H9 (cell line): ENCODE results near the gene ITGB2. TPM values are rescaled to one million over a fixed set of nuclear protein-coding genes. Genes with fewer than 3 reads are reported as not detected.

ENCODE experiments used
- DNase-seq: peaks from one replicate; pipeline ENCODE4 v3.0.0-alpha.2; 2017
- H2AFZ ChIP-seq: one replicate; pipeline ENCODE4 v1.6.1; 2013; ENCODE audit warnings: mild to moderate bottlenecking, low read length, control low read depth, moderate library complexity
- H2AK5ac ChIP-seq: 2 replicates; pipeline ENCODE4 v1.6.1; 2013; ENCODE audit warnings: low read length, control low read depth, mixed read lengths; ENCODE audit not compliant: insufficient read length
- H2BK120ac ChIP-seq: one replicate; pipeline ENCODE4 v1.6.1; 2013; ENCODE audit warnings: low read depth, mild to moderate bottlenecking, low read length, control low read depth, inconsistent platforms; ENCODE audit not compliant: poor library complexity, severe bottlenecking
- H2BK12ac ChIP-seq: 2 replicates; pipeline ENCODE4 v1.6.1; 2013; ENCODE audit warnings: low read length, control low read depth, mixed read lengths, low read depth; ENCODE audit not compliant: insufficient read length
- H2BK15ac ChIP-seq: 2 replicates; pipeline ENCODE4 v1.6.1; 2013; ENCODE audit warnings: low read depth, low read length, control low read depth
- H2BK20ac ChIP-seq: one replicate; pipeline ENCODE4 v1.6.1; 2013; ENCODE audit warnings: low read depth, mild to moderate bottlenecking, low read length, control low read depth, inconsistent platforms; ENCODE audit not compliant: poor library complexity, severe bottlenecking
- H2BK5ac ChIP-seq: 2 replicates; pipeline ENCODE4 v1.6.1; 2013; ENCODE audit warnings: low read length, control low read depth, mixed read lengths; ENCODE audit not compliant: insufficient read length
- H3K14ac ChIP-seq: 2 replicates; pipeline ENCODE4 v1.6.1; 2013; ENCODE audit warnings: low read length, control low read depth; ENCODE audit not compliant: insufficient read depth
- H3K18ac ChIP-seq: 2 replicates; pipeline ENCODE4 v1.6.1; 2013; ENCODE audit warnings: low read depth, mild to moderate bottlenecking, mixed read lengths, low read length, control low read depth; ENCODE audit not compliant: insufficient read length
- H3K23ac ChIP-seq: 2 replicates; pipeline ENCODE4 v1.6.1; 2013; ENCODE audit warnings: low read length, control low read depth, mixed read lengths, low read depth; ENCODE audit not compliant: insufficient read length
- H3K23me2 ChIP-seq: 2 replicates; pipeline ENCODE4 v1.6.1; 2013; ENCODE audit warnings: low read depth, mild to moderate bottlenecking, mixed read lengths, low read length, control low read depth; ENCODE audit not compliant: insufficient read length, poor library complexity, severe bottlenecking
- H3K27ac ChIP-seq: 2 replicates; pipeline ENCODE4 v1.5.1; 2013; ENCODE audit warnings: low read length, control low read depth, mixed read lengths, low read depth; ENCODE audit not compliant: insufficient read length
- H3K27me3 ChIP-seq: 2 replicates; pipeline ENCODE4 v1.6.1; 2013; ENCODE audit warnings: low read length, control low read depth, inconsistent platforms; ENCODE audit not compliant: insufficient read depth
- H3K4ac ChIP-seq: 2 replicates; pipeline ENCODE4 v1.6.1; 2013; ENCODE audit warnings: low read depth, mild to moderate bottlenecking, control low read depth, inconsistent platforms, low read length, moderate library complexity
- H3K4me1 ChIP-seq: 2 replicates; pipeline ENCODE4 v1.6.1; 2013; ENCODE audit warnings: low read length, control low read depth, inconsistent platforms; ENCODE audit not compliant: insufficient read depth
- H3K4me2 ChIP-seq: 2 replicates; pipeline ENCODE4 v1.6.1; 2013; ENCODE audit warnings: low read length, control low read depth, mixed read lengths; ENCODE audit not compliant: insufficient read length, insufficient read depth
- H3K56ac ChIP-seq: 2 replicates; pipeline ENCODE4 v1.6.1; 2013; ENCODE audit warnings: low read depth, mild to moderate bottlenecking, mixed read lengths, low read length, control low read depth; ENCODE audit not compliant: insufficient read length
- H3K79me1 ChIP-seq: 2 replicates; pipeline ENCODE4 v1.6.1; 2013; ENCODE audit warnings: low read depth, mild to moderate bottlenecking, moderate library complexity, low read length, control low read depth, inconsistent platforms; ENCODE audit not compliant: insufficient read depth, poor library complexity, severe bottlenecking
- H3K79me2 ChIP-seq: 2 replicates; pipeline ENCODE4 v1.6.1; 2013; ENCODE audit warnings: low read length, control low read depth, inconsistent platforms; ENCODE audit not compliant: insufficient read depth
- H3K9ac ChIP-seq: 2 replicates; pipeline ENCODE4 v1.6.1; 2013; ENCODE audit warnings: low read length, control low read depth, mixed read lengths; ENCODE audit not compliant: insufficient read length; ENCODE audit errors: extremely low read depth
- H3K9me3 ChIP-seq: one replicate; pipeline ENCODE4 v1.6.1; 2013; ENCODE audit warnings: low read depth, low read length, inconsistent platforms; ENCODE audit not compliant: control insufficient read depth
- H3T11ph ChIP-seq: one replicate; pipeline ENCODE4 v1.6.1; 2013; ENCODE audit warnings: mild to moderate bottlenecking, low read length, control low read depth, inconsistent platforms
- H4K20me1 ChIP-seq: one replicate; pipeline ENCODE4 v1.6.1; 2013; ENCODE audit not compliant: control insufficient read depth, insufficient read length, insufficient read depth
- H4K5ac ChIP-seq: 2 replicates; pipeline ENCODE4 v1.6.1; 2013; ENCODE audit warnings: low read depth, mild to moderate bottlenecking, mixed read lengths, low read length, control low read depth; ENCODE audit not compliant: insufficient read length
- H4K8ac ChIP-seq: replicated peaks from 2 replicates; pipeline ENCODE4 v1.6.1; 2013; ENCODE audit warnings: low read length, control low read depth, mixed read lengths, low read depth; ENCODE audit not compliant: insufficient read length
- H4K91ac ChIP-seq: 2 replicates; pipeline ENCODE4 v1.6.1; 2013; ENCODE audit warnings: low read depth, mild to moderate bottlenecking, moderate library complexity, mixed read lengths, low read length, control low read depth; ENCODE audit not compliant: insufficient read length
- H3K27ac Mint-ChIP-seq, 3 experiments: 2 replicates in 2 of 3; 3 replicates in 1 of 3; pipeline ENCODE4 v1.8.0; 2020 to 2021; ENCODE audit warnings: mixed read lengths in 3 of 3, mild to moderate bottlenecking in 1 of 3, moderate library complexity in 1 of 3
- H3K27me3 Mint-ChIP-seq: 2 replicates; pipeline ENCODE4 v1.8.0; 2021; ENCODE audit warnings: low read depth, mild to moderate bottlenecking, moderate library complexity, mixed read lengths
- H3K36me3 Mint-ChIP-seq, 3 experiments: 2 replicates in 2 of 3; 3 replicates in 1 of 3; pipeline ENCODE4 v1.8.0; 2020 to 2021; ENCODE audit warnings: low read depth in 3 of 3, mixed read lengths in 3 of 3; ENCODE audit not compliant: insufficient read depth in 1 of 3
- H3K4me1 Mint-ChIP-seq, 2 experiments: 2 replicates each; pipeline ENCODE4 v1.8.0; 2020; ENCODE audit warnings: mixed read lengths in 2 of 2
- H3K4me3 Mint-ChIP-seq, 2 experiments: 2 replicates in 1 of 2; 3 replicates in 1 of 2; pipeline ENCODE4 v1.8.0; 2020 to 2021; ENCODE audit warnings: mild to moderate bottlenecking in 2 of 2, mixed read lengths in 2 of 2, moderate library complexity in 1 of 2
- H3K9me3 Mint-ChIP-seq, 2 experiments: 2 replicates in 1 of 2; 3 replicates in 1 of 2; pipeline ENCODE4 v1.8.0; 2020; ENCODE audit warnings: mild to moderate bottlenecking in 2 of 2, mixed read lengths in 2 of 2, moderate library complexity in 1 of 2
- CTCF ChIP-seq: fragments of 200-600 bp; sonication (generic); conservative IDR thresholded peaks from 3 replicates; pipeline ENCODE4 v1.8.0; 2021; ENCODE audit warnings: antibody characterized with exemption, mild to moderate bottlenecking
- WGBS: extraction: QIAGEN DNeasy Blood & Tissue Kit; methylation state at CpG from one replicate; pipeline ENCODE4 v1.1.7; 2013; ENCODE audit warnings: missing lambda C conversion rate, low lambda C conversion rate, mixed read lengths; ENCODE audit not compliant: insufficient read length; ENCODE audit errors: extremely low coverage; 5-methylcytosine and 5-hydroxymethylcytosine counted together
- total RNA-seq: library from RNA; stranded (reverse); gene quantifications from 2 replicates; pipeline ENCODE4 v1.2.1, GENCODE V29; 2021

Gene ITGB2
- total RNA-seq, 1 experiment from 2014 or later, result 1.1 TPM

- no peaks in the 10 kb centered on the region for H3K9me3 ChIP-seq
- DNase-seq, result no peak
- no peak overlapping the region for H3K18ac ChIP-seq
- Mint-ChIP-seq H3K36me3 (peaks cover 0 to under 1% (median 0%) of the 10 kb centered on the region in 3 experiments; a peak in 1 of 7 replicates), H3K27ac (no peak overlapping the region), H3K9me3 (no peaks in the 10 kb centered on the region; a peak in 1 of 5 replicates), H3K4me1 (peaks cover 13 to 18% of the 10 kb centered on the region in 2 experiments), H3K27me3 (peaks cover 49% of the 10 kb centered on the region), H3K4me3 (no peak overlapping the region)
- no peak overlapping the region for H3K56ac ChIP-seq
- no peaks in the 10 kb centered on the region for H3K79me1 ChIP-seq
- no peak overlapping the region for H3T11ph ChIP-seq
- H3K23me2 ChIP-seq, result peaks cover 23% of the 10 kb centered on the region
- no peak overlapping the region for H2AK5ac ChIP-seq
- WGBS, result no CpG with 5 or more reads among the region's 10 CpGs
- no peak overlapping the region for H3K4ac ChIP-seq
- no peak overlapping the region for H3K4me2 ChIP-seq
- no peak overlapping the region for H3K14ac ChIP-seq
- no peaks in the 10 kb centered on the region for H3K4me1 ChIP-seq
- H2AFZ ChIP-seq, result no peak overlapping the region
- H3K23ac ChIP-seq, result no peak overlapping the region
- no peak overlapping the region for H3K9ac ChIP-seq
- H4K8ac ChIP-seq, result no peak overlapping the region
- no peak overlapping the region for H2BK15ac ChIP-seq
- H4K5ac ChIP-seq, result no peak overlapping the region
- no peak overlapping the region for H4K91ac ChIP-seq
- peaks cover 16% of the 10 kb centered on the region; the same call in 1 of the 2 replicates for H3K27me3 ChIP-seq
- H2BK120ac ChIP-seq, result no peak overlapping the region
- no peak overlapping the region for H2BK5ac ChIP-seq
- no peak overlapping the region for H3K27ac ChIP-seq
- peaks cover 4% of the 10 kb centered on the region; the same call in 1 of the 2 replicates for H3K79me2 ChIP-seq
- H2BK12ac ChIP-seq, result no peak overlapping the region
- no peak for TF ChIP-seq CTCF
- H2BK20ac ChIP-seq, result no peak overlapping the region
- H4K20me1 ChIP-seq, result no peaks in the 10 kb centered on the region
Observed at GRCh38 chr21:44935533-44935927, 14.8 kb upstream of the ITGB2 start.
